GM21381 (cell line): ENCODE data around the gene LCE2A.

Experiments
- ATAC-seq: cut with Tn5 transposase; IDR thresholded peaks from one replicate; pipeline ENCODE4 v1.9.1; 2021; ENCODE audit warnings: mild to moderate bottlenecking, moderate library complexity; ENCODE audit not compliant: unreplicated experiment

LCE2A gene

DNA sequence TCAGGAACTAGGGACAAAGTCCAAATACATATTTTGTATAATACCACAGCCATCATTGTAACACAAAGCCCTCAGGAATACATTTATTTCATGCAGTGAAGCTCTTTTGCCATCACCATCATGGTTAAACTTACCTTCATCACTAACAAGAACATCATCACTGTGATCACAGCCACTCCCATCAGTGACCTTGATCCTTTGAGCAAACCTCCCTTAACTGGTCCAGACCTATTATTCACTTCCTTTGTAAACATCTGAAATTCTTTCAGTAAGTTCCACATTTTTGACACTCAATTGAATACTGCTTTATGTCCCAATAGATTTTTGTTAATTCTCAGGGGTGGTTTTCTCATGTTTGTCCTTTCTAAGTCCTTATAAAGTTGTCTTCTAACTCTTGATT is 43.5 kb downstream of the LCE2A start:
- ATAC-seq, result no peak

DNA sequence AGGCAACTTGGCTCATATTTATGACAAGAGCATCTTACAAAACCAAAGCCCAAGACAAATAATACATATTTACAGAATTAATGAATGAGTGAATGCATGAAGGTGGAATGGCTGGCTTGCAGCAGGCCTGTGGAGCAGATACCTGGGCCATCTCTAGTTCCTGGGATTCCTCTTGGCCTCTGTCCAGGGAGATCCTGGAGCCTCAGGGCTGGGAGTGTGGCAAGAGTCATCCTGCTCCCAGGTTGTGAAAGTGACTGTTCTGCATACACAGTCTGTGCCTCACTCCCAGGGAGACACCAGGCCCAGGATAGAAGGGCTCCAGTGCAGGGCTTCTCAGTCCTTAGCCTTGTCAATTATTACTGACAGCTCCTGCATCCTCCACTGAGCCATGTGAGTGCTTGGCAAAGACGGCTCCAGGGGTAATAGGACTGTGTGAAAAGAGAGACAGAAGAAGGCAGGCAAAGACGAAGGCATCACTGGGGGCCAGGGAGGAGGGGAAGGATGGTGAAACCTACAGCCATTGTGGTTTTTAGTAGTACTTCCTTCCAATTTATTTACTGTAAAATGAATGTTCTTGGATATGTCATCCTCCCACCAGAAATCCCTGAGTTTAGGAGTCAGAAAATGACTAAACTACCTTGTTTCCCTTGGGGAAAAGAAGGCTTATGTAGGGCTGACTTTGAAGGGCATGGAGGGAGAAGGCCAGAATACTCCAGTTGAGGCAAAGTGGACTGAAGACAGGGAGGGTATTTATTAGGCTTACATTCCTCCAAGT is 45.4 kb downstream of the LCE2A start:
- ATAC-seq, result no peak

DNA sequence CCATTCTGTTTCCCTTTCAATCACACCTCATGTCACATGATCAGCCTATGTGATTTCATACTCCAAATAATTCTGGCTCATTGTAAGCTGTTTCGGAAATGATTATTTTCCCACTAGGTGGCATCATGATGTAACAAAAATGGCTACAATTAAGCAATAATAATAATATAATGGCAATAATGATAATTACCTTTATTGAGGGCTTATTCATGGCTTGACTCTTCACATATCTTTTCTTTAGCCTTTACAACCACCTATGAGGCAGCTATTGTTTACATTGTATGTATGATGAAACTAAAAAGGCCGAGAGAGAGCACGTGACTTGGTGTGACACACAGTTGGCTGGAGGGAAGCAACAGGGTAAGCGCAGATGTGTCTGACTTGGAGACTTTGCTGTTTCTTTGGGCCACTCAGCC is 47.2 kb downstream of the LCE2A start:
- no peak for ATAC-seq

DNA sequence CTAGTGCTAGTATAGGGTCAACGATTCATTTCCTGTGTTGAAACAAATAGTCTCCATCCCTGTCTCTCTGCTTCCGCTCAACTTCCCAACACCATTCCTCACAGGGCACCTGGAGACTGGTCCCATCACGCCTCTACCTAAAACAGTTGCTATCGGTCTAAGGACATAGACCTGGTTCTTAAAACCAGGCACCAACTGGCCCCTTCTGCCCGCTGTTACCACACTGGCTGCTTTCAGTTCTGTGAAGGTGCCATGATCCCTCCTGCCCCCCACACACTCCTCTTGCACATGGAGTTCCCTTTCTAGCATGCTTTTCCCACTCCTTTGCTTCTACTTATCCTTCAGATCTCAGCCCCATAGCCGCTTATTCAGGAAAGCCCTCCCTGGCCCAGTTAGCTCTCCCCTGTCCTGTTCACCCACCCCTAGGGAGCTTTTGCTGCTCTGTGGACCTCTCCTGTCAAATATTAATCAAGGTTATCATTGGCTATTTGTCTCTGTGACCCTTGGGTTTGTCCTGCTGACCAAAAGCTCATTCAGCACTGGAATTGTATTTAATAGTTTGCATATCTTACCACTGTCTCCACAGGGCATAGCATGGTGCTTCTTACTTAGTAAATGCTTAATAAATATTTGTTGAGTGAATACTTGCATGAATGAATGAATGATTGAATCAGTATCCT is 47.8 kb downstream of the LCE2A start:
- ATAC-seq, result no peak

DNA sequence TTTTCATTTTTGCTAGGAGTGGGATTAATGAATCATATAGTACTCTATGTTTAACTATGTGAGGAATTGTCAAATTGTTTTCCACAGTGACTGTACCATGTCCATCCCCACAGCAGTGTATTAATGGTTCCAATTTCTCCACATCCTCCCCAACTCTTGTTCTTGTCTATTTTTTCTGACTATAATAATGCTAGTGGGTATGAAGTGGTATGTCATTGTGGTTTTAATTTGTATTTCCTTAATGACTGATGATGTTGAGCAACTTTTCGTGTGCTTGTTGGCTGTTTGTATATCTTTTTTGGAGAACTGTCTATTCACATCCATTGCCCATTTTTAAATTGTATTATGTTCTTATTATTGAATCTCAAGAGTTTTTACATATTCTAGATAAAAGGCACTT is 49.7 kb downstream of the LCE2A start:
- no peak for ATAC-seq
